GM19467 (cell line): ENCODE measurements around the gene CAMK2B.

ENCODE experiments used
- ATAC-seq: cut with Tn5 transposase; IDR thresholded peaks from one replicate; pipeline ENCODE4 v1.9.1; 2021; ENCODE audit warnings: mild to moderate bottlenecking, moderate library complexity; ENCODE audit not compliant: unreplicated experiment

The CAMK2B gene

DNA sequence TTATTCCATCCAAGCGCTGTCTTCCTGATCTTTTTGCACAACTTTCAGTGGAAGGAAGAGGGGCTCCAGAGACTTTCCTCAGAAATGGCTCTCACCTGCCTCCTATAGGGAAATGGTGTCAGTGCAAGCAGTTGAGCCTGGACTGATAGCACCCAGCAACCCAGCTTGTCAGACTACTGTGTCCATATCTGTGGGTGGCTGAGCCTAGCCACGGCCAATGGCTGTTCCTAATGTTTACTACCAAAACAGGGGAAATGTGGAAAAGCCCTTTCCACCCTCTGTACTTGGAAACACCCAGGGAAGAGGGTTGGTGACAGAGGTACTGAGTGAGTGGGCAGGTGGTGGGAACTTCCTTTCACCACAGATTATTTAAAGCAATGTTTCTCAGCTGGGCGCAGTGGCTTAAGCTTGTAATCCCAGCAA, 128.9 kb downstream of the CAMK2B start:
- no peak for ATAC-seq

DNA sequence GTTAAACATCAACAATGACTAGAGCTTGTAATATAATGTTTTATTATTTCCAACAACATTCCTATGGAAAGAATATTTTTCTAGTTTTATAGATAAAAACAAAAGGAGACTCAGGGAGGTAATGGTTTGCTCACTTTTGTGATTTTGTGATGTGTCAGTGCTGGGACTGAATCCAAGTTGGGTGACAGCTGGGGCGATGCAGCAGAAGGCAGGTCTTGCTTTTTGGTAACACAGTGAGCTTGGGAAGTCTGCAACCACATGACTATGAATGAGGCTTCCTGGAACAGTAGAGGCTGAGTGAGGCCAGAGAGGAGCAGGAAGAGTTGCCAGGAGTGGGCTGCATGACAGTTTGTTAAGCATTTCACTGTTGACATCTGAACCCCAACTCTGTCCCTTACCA, 129.5 kb downstream of the CAMK2B start:
- ATAC-seq, result no peak

DNA sequence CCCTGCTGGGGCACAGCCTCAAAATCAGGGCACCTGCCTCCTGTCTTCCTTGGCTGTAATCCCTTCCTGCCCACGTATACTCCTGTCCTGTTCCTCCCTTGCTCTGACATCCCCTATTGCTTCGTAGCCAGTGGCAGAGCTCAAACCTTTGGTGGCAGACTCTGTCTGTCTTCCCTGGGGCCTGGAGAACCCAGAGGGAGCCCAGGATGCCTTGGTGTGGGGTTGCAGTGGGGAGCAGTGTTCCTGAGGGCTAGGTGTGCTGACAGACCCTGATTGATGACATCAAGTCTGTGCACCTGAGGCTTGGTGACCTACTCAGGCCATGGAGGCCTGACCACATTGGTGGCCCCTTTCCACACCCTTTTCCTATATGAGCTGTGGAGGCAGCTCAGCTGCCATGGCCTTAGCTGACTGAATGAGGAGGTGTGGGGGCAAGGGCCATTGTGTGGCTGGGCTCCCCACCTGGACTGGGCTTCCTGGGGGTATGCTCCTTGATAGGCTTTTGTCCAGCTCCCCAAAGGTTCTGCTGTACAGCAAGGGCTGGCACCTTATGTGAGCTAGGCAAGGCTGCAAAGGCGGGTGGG, 130.7 kb downstream of the CAMK2B start:
- ATAC-seq, result no peak

DNA sequence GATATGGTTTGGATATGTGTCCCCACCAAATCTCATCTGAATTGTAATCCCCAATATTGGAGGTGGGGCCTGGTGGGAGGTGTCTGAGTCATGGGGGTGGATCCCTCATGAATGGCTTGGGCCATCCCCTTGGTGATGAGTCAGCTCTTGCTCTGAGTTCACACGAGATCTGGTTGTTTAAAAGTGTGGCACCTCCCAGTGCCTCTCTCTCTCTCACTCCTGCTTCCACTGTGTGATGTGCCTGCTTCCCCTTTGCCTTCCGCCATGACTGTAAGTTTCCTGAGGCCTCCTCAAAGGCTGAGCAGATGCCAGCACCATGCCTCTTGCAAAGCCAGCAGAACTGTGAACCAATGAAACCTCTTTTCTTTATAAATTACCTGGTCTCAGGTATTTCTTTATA, 131.3 kb downstream of the CAMK2B start:
- no peak for ATAC-seq

DNA sequence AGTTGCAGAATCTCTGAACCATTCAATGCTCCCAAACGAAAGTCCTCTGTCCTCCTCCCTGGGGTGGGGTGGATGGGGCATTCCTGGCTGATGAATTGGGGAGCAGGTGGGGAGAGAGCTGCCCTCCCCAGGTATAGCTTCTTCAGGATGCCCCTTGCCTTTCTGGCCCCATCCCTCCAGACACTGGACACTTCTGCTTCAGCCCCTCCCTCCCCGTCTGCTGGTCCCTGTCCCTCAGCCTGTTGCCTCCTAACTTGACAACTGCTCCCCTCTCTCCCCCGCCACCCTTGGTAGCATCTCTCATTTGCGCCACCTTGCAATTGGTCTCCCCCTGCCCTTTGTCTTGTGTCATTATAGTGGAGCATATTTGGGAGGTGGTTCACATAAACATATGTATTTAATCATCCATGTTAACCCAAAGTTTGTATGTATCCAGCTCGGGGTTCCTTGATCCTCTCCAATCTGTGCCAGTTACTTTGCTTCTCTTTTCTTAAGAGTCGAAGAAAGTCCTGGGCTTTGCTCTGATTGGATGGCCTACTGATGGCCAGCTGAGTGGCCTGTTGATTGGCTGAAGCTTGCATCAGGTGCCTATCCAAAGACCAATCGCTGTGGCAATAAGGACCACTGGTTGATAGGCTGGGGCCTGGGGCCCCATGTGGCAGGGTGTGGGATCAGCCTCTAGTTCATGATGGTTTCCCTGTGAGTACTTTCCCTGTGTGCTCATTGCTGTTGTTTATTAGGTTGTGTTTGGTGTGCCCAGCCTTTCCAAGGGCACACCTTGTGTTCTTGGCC, 132.2 kb downstream of the CAMK2B start:
- ATAC-seq, result no peak

DNA sequence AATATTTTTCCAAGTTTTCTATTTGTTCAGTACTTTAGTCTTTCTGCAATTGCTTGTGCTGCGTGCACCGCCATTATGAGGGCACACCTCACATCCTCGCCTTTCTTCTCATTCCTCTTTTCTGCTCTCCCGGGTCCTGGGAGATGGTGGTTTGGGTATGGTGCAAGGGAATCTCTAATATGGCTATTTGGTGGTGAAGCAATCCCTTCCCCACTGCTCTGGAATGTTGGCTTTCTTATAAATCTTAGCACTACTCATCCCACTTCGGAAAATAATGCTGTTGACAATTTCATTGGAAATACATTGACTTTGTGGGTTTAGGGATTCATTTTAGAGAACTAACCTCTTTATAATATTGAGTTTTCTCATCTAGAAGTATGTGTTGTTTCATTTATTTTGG, 134.2 kb downstream of the CAMK2B start:
- no peak for ATAC-seq

DNA sequence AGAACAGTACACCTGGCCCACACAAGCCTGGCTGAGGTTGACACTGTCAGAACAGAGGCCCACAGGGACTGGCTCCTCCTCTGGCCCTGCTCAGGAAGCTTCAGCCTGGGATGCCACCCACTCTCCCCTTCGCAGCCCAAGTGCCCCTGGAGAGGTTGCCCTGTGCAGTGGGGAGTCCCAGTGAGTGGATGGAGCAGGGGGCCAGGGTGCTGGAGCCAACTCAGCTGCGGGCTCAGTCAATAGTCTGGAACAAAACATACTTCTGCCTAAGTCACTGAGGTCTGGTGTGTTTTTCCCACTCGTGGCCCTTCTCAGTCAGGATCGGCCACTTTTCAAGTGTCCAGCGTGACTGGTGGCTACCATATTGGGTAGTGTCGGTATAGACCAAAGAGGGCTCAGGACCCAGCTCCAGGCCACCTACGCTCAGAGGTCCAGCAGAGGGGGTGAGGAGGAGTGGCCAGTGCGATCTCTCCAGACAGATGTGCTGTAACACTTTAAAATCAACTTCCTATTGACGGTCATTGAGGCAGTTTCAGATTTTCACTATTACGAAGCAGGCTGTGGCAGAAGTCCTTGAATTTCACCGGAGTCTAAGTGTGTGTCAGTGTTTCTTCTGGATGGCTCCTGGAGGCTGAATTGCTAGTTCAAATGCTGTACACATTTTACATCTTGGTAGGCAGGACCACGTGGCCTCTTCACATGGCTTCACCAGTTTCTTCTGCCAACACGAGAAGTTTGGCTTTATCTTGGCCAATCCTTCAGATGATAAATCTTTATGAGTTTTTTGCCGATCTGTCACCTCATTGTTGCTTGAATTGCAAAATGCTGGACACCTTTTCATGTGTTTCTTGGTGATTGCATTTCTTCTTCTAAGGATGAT, 135.2 kb downstream of the CAMK2B start:
- no peak for ATAC-seq

DNA sequence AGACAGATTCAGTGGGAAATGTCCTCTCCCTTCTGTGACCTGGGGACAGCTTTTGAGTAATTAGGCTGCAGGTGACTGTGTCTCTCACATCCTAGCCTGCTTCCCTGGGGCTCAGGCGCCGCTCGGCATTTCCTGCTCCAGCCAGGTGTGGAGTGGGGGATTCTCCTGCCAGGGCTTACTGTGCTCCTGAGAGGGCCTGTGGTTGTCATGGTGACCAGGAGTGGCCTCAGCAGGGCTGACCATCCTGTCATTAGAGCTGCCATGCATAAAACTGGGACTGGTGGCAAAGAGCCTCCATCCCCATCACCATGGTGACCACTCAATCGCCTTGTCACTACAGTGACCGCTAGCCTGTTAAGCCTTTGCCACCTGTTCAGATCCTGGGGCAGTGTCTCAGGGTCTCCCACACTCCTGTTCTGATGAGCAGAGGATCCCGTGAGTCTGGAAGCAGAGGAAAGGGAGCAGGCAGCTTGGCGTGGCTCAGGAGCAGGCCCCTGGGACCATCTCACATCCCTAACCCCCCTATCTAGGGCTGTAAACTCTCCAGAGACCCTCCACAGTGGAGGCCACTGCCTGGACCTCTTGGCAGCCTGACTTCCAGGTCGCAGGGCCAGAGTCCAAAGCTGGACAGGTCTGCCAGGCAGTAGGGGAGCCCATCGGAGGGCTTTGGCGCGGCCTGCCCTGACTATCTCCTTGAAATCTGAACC, 136.0 kb downstream of the CAMK2B start, which contains the start of gene GCK:
GCK (minus strand) TSS at position 154 of the 707 bp plus-strand sequence. CDS start 486 bp downstream, outside the sequence.
- no peak for ATAC-seq

DNA sequence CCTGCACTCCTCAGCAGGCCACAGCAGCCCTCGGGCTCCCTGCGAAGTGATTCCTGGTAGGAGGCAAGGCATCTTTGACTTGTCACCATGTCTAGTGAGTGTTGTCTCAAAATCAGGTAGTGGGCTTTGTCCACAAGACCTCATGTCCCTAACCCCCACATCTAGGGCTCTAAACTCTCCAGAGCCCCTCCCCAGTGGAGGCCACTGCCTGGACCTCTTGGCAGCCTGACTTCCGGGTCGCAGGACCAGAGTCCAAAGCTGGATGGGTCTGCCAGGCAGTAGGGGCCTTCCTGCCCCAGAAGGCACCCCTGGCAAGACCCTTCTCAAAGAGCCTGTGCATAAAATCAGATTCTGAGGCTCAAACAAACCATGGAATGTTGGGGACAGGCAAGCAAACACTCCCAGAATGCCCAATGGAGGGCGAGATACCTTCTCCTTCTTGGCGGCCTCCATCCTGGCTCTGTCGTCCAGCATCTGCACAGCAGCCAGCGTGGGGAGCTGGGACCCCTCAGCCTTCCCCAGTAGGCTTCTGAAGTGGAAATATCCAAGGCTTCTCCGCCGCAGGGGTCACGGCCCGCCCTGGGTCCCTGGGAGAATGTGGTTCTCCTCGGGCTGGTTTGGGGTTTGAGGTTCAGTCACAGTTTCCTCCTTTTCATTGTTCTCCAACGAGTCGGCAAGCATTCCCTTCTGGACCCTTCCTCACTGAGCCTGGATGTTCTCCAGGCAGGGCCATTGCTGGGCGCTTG, 136.7 kb downstream of the CAMK2B start:
- no peak for ATAC-seq

DNA sequence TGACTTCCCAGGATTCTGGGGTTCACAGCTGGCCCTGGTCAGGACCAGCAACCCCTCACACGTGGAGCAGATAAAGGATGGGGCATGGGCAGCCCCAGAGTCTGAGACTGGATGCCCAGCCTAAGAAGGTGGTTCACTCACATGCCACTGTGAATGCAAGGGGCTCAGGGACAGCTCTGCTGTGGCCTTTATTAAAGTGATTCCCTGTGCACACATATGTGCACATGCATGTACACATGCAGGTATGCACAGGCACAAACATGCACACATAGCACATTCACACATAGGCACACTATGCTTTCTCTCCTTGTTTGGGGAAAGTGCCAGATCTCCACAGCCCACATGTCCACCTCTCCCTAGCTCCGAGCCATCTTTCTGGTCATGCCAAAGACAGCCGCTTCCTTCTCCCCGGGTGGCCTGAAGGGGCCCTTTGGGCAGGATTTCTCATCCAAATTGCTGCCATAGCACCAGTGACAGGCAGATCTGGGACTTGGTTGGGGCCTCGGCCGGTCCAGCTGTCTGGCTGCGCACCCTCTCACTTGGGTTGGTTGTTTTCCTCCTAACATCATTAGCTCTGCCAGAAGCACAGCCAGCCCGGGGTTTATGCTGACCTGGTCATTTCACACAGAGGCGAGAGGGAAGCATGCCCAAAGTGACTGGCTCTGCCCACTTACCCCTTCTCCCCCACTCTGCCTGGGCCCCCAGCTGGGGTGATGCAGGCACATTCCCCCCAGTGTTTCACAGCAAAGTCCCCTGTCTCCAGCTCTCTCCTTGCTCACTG, 137.6 kb downstream of the CAMK2B start:
- no peak for ATAC-seq

DNA sequence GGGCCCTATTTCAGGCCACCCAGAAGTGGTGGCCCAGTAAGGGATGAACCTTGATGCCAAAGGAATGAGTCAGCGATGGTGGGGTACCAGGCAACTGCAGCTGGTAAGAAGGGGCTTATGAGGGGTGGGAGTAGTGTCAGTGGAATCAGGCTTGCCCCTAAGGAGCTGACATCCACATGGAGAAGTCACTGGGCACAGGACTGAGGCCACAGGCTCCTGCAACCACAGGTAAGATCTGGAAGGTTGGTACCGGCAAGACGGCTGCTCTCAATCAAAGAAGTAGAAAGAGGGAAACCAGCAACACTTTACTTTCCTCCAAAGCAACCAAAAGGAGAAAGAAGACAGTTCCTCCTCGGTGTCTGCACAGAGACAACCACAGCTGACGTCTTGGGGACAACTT, 138.7 kb downstream of the CAMK2B start:
- ATAC-seq, result no peak

DNA sequence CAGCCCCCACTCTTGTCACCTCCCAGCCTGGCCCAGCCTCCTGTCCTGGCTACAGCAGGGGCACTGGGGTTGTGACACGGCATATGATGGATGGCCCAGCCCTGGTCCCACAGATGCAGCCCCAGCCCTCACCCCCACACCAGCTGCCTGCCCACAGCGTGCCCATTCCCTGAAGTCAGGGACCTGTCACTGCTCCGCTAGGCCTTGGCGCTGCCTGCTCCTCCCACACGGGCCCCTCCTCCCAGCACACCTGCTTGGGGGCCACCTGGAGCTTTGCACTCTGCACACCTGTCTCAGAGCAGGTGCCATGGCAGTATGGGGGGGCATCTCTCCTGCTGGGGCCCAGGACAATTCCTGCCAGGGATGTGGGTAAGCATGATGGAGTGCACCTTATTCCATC, 139.7 kb downstream of the CAMK2B start:
- no peak for ATAC-seq

DNA sequence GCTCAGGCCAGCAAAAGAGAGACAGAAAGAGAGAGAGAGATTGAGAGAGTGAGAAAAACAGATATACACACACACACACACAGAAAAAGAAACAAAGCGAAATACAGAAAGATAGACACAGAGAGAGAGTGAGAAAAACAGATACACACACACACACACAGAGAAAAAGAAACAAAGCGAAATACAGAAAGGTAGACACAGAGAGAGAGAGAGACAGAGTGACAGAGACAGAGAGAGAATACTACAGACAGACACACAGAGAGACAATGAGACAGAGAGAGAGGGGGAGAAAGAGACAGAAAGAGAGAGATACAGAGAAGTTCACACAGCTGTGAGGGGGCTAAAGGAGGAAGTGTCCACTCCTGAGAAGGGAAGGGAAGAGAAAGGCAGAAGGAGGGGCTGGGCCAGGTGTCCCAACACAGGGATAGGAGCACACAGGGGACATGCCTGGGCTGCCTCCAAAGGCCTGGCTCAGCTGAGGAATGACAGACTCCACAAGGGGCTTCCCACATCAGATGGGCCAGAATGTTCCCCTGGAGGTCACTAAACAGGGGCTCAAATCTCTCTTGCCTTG, 140.4 kb downstream of the CAMK2B start:
- ATAC-seq, result no peak

DNA sequence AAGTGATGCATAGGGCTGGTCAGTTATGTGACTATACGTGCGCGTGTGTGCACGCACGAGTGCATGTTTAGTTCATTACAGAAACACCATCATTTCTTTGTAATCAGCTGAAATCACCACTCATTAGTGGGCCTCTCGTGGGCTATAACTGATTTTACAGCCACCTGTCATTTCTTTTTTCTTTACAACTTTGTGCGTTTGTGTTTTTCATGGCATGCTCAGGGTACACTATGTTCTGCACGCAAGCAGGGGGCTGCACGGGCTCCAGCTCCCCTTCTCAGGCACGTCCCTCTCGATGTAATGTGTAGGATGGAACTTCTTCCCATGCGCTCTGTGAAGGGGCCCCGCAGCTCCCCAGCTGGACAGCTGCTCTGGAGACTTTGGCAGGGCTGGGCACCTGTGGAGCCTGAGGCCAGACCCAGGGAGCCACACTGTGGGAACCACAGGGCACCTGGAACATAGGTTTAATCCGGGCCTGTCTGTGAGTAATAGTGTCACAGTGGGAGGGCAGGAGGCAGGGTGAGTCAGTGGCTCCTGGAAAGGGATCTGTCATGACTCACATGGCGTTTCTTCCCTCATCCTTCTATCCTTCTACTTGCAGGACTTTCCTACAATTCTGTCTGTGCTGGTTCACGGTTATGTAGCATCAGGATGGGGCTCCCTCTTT, 141.1 kb downstream of the CAMK2B start:
- ATAC-seq, result no peak

DNA sequence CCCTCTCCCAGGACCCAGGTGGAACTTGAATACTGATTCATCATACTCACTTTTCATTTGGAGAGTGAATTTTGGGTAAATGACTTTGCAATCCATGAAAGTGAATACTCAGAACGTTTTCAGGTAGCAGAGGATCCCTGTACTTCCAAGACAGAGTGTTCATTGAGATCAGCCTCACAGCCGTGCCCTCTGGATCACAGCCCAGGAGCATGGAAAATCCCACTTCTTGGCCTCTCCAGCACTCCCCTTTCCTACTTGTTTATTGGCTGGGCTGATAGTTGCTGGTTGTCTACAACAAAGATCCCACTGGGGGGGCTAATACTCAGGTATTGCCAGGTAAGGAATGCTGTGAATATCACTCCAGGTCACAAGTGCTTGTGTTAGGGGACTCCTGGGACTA, 142.0 kb downstream of the CAMK2B start:
- ATAC-seq, result no peak

DNA sequence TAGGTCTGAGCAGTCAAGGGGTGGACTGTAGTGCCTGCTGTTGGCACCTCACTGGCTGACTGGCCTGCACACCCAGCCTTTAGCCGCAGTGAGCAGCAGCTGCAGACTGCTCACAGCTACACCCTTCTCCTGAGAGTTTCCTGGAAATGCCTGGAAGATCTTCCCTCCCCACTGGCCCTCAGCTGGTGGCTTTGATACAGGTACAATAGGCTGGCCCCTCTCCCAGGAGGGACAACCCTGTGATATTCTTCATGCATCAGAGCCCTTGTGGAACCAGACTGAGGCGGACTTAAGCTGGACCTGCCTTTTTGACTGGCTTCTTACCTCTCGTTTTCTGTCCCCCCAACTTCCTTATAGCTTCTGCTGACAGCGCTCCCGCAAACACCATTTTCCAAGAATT, 142.6 kb downstream of the CAMK2B start:
- no peak for ATAC-seq

DNA sequence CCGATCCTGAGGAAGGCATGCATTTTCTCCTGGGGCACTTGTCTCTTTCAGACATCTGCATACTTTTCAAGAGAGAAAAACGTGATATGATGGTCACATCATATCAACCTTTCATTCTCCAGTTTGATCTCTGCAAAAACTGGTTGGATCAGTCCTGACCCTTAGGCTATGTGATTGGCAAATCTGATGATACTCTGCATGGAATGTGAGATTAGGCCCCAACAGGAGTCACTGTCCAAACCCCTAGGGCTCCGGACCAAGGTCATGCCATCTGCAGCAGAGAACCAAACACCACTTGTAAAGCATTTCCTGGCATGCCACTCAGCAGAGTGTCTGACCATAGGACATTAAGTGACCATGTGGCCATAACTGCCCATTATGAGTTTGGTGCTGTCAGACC, 144.8 kb downstream of the CAMK2B start:
- no peak for ATAC-seq

DNA sequence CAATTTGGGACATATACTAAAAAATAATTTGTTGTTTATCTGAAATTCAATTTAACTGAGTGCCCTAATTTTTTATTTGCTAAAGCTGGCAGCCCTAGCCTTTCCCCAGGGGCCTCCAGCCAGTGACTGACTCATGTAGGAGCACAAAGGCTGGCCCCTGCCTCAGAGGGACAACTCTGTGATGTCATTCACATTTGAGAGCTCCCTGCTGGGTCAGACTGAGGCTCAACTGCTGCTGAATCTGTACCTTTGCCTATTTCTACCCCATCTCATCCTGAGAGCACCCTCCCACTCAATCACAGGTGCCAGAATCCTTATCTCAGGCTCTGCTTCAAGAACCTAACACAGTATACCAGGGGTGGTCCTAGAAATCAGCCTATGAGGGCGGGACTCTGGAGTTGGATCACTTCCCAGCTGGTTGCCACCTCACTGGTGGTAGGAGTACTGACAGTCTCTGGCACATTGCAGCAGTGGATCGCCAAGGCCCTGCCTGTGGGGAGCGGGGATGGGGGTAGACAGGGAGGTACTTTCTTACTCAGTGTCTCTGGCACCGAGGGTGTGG, 147.7 kb downstream of the CAMK2B start:
- ATAC-seq, result no peak
